ENCODE results near the gene HSFX4. TPM values are rescaled to one million over a fixed set of nuclear protein-coding genes. Genes with fewer than 3 reads are reported as not detected.
A peak's percentile ranks its signal among the peaks of the same experiment; 100 is the strongest.

HSFX4 gene
- total and polyA plus RNA-seq, 9 of the 15 experiments (the other 6 are each of a cell fraction or from before 2014, with no cell fraction given): 0.10 to 0.24 (median 0.14) TPM; not detected in 6

GRCh38 chrX:149939905-149940673 lies 10.7 kb downstream of the HSFX4 start (continued):
- TF ChIP-seq ZFP91 (CRISPR knock-in tag; IDR thresholded peaks at IDR 0.05) (no peak), NR2C2 (CRISPR knock-in tag; IDR thresholded peaks at IDR 0.05) (no peak), NR2C2 (tag; IDR thresholded peaks at IDR 0.05) (no peak), GTF2F1 (IDR thresholded peaks at IDR 0.05; ENCODE audit: low read depth, low read length) (no peak), ZBTB43 (CRISPR knock-in tag; IDR thresholded peaks at IDR 0.05) (no peak), SFPQ (IDR thresholded peaks at IDR 0.05; ENCODE audit: low read depth, low read length) (no peak), CTCFL (IDR thresholded peaks at IDR 0.05; ENCODE audit: borderline replicate concordance, insufficient read depth, low read depth, low read length, poor library complexity, severe bottlenecking) (no peak), ZBTB2 (IDR thresholded peaks at IDR 0.05) (no peak), GATAD2A (IDR thresholded peaks at IDR 0.05) (no peak), KLF13 (tag; IDR thresholded peaks at IDR 0.05; ENCODE audit: borderline replicate concordance, low read depth) (0 out of 2 replicates have a peak, but pooled peaks have one; percentile 25), SMARCA5 (IDR thresholded peaks at IDR 0.05) (peak; percentile 96), ZNF764 (CRISPR knock-in tag; IDR thresholded peaks at IDR 0.05; ENCODE audit: low read depth) (no peak)

Measured in K562 (cell line).